ENCODE measurements around the gene ARHGAP24.
"Not testable (repeated sequence)": the region's sequence is repeated elsewhere in the genome, so short reads cannot be mapped to it uniquely, and the experiment has no call there.

The ARHGAP24 gene

GRCh38 chr4:85834934-85835333, 360.0 kb downstream of the ARHGAP24 start:
- TF ChIP-seq CTCF (conservative IDR thresholded peaks at IDR 0.05; ENCODE audit: control insufficient read depth, insufficient read depth, low read depth, low read length), result no peak
- no peak for DNase-seq (ENCODE audit: low read depth)
- no peak overlapping the region for H3K4me3 ChIP-seq (ENCODE audit: control insufficient read depth, low read depth, low read length)

GRCh38 chr4:85836588-85837438, 361.9 kb downstream of the ARHGAP24 start:
- no peak for DNase-seq (ENCODE audit: low read depth)
- H3K4me3 ChIP-seq (ENCODE audit: control insufficient read depth, low read depth, low read length), result no peak overlapping the region
- TF ChIP-seq CTCF (conservative IDR thresholded peaks at IDR 0.05; ENCODE audit: control insufficient read depth, insufficient read depth, low read depth, low read length), result no peak

- no peak for TF ChIP-seq CTCF (conservative IDR thresholded peaks at IDR 0.05; ENCODE audit: control insufficient read depth, insufficient read depth, low read depth, low read length)
- no peak overlapping the region for H3K4me3 ChIP-seq (ENCODE audit: control insufficient read depth, low read depth, low read length)
- DNase-seq (ENCODE audit: low read depth), result peak; percentile 44
Observed at GRCh38 chr4:85837439-85837733, 362.4 kb downstream of the ARHGAP24 start.

- not testable (repeated sequence) for DNase-seq (ENCODE audit: low read depth); H3K4me3 ChIP-seq (ENCODE audit: control insufficient read depth, low read depth, low read length)
Observed at GRCh38 chr4:85839981-85840451, 365.1 kb downstream of the ARHGAP24 start.

GRCh38 chr4:85842540-85842939, 367.6 kb downstream of the ARHGAP24 start:
- TF ChIP-seq CTCF (conservative IDR thresholded peaks at IDR 0.05; ENCODE audit: control insufficient read depth, insufficient read depth, low read depth, low read length), result no peak
- peak; percentile 28 for DNase-seq (ENCODE audit: low read depth)
- no peak overlapping the region for H3K4me3 ChIP-seq (ENCODE audit: control insufficient read depth, low read depth, low read length)

GRCh38 chr4:85853740-85854139, 378.8 kb downstream of the ARHGAP24 start:
- not testable (repeated sequence) for H3K4me3 ChIP-seq (ENCODE audit: control insufficient read depth, low read depth, low read length); DNase-seq (ENCODE audit: low read depth)

GRCh38 chr4:85854546-85854945, 379.6 kb downstream of the ARHGAP24 start:
- H3K4me3 ChIP-seq (ENCODE audit: control insufficient read depth, low read depth, low read length), result no peak overlapping the region
- peak; percentile 27 for DNase-seq (ENCODE audit: low read depth)
- no peak for TF ChIP-seq CTCF (conservative IDR thresholded peaks at IDR 0.05; ENCODE audit: control insufficient read depth, insufficient read depth, low read depth, low read length)
